ENCODE results near the gene SUPT3H. TPM values are rescaled to one million over a fixed set of nuclear protein-coding genes. Genes with fewer than 3 reads are reported as not detected.
"Not testable (repeated sequence)": the region's sequence is repeated elsewhere in the genome, so short reads cannot be mapped to it uniquely, and the experiment has no call there.

The SUPT3H gene
- total RNA-seq, 8 experiments from 2014 or later = 8.7 to 43.2 (median 20.5) TPM

DNA sequence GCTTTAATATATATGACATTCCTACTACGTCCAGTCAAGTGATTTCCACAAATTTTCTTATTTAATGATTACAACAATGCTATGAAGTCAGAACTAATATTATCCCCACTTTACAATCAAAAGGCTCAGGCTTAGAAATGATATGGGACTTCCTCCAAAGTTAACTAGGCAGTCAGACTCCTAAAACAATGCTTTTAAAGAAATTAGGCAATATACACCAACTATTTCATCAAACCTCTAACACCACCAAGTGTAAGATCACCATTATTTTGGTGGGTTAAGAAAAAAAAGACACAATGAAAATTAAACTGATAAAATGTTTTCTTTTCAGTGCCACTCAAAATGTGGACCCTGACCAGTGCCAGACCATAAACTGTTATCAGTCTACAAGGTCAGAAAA is 305.7 kb downstream of the SUPT3H start:
- 80 to 100% (median 100%) methylated on average over 1 of the region's 1 CpG; no CpG with 5 or more reads in 3 of the 10 experiments for WGBS, 10 experiments
- Histone ChIP-seq H3K27ac (no peak overlapping the region), H3K4me1 (replicated peaks in 1 of 2) (no peaks in the 10 kb centered on the region), H3K4me3 (no peak overlapping the region)
- no peak for ATAC-seq (replicated peaks in 6 of 8)
- in situ Hi-C loops (cut with MboI; ENCODE audit: low pct_unique_long_range_greater_than_20kb in 2 of 9, low sequenced_read_pairs in 9 of 9, unreplicated experiment in 9 of 9) = no loop called here

GRCh38 chr6:45069091-45069490 is 308.6 kb downstream of the SUPT3H start:
- in situ Hi-C loops (cut with MboI; ENCODE audit: low pct_unique_long_range_greater_than_20kb in 2 of 9, low sequenced_read_pairs in 9 of 9, unreplicated experiment in 9 of 9) = no loop called here
- Histone ChIP-seq H3K27ac (no peak overlapping the region), H3K4me3 (no peak overlapping the region), H3K4me1 (replicated peaks in 1 of 2) (no peaks in the 10 kb centered on the region)
- WGBS, 10 experiments = 60 to 92% (median 80%) methylated on average over 1 to 3 of the region's 3 CpGs
- no peak for ATAC-seq (replicated peaks in 6 of 8)

DNA sequence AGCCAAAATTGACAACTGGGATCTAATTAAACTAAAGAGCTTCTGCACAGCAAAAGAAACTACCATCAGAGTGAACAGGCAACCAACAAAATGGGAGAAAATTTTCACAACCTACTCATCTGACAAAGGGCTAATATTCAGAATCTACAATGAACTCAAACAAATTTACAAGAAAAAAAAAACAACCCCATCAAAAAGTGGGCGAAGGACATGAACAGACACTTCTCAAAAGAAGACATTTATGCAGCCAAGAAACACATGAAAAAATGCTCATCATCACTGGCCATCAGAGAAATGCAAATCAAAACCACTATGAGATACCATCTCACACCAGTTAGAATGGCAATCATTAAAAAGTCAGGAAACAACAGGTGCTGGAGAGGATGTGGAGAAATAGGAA is 310.3 kb downstream of the SUPT3H start:
- H3K27ac ChIP-seq; H3K4me3 ChIP-seq; in situ Hi-C loops (cut with MboI; ENCODE audit: low pct_unique_long_range_greater_than_20kb in 2 of 9, low sequenced_read_pairs in 9 of 9, unreplicated experiment in 9 of 9); H3K4me1 ChIP-seq (replicated peaks in 1 of 2); ATAC-seq (replicated peaks in 6 of 8): not testable (repeated sequence)
- WGBS, 10 experiments = no CpG with 5 or more reads among the region's 1 CpG

DNA sequence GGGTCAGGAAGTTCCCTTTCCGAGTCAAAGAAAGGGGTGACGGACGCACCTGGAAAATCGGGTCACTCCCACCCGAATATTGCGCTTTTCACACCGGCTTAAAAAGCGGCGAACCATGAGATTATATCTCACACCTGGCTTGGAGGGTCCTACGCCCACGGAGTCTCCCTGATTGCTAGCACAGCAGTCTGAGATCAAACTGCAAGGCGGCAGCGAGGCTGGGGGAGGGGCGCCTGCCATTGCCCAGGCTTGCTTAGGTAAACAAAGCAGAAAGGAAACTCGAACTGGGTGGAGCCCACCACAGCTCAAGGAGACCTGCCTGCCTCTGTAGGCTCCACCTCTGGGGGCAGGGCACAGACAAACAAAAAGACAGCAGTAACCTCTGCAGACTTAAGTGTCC is 315.1 kb downstream of the SUPT3H start:
- H3K4me3 ChIP-seq; ATAC-seq (replicated peaks in 6 of 8); H3K27ac ChIP-seq; in situ Hi-C loops (cut with MboI; ENCODE audit: low pct_unique_long_range_greater_than_20kb in 2 of 9, low sequenced_read_pairs in 9 of 9, unreplicated experiment in 9 of 9); H3K4me1 ChIP-seq (replicated peaks in 1 of 2): not testable (repeated sequence)
- WGBS, 10 experiments = no CpG with 5 or more reads among the region's 15 CpGs

GRCh38 chr6:45057711-45058110 is 320.0 kb downstream of the SUPT3H start:
- H3K27ac ChIP-seq = no peak overlapping the region
- in situ Hi-C loops (cut with MboI; ENCODE audit: low pct_unique_long_range_greater_than_20kb in 2 of 9, low sequenced_read_pairs in 9 of 9, unreplicated experiment in 9 of 9) = no loop called here
- H3K4me3 ChIP-seq = no peak overlapping the region
- no peaks in the 10 kb centered on the region for H3K4me1 ChIP-seq (replicated peaks in 1 of 2)
- WGBS, 10 experiments = 17 to 97% (median 64%) methylated on average over 2 to 3 of the region's 3 CpGs; no CpG with 5 or more reads in 1 of the 10 experiments
- peak in 1 of 8 experiments; percentile 74 for ATAC-seq (replicated peaks in 6 of 8)

- in situ Hi-C loops (cut with MboI; ENCODE audit: low pct_unique_long_range_greater_than_20kb in 2 of 9, low sequenced_read_pairs in 9 of 9, unreplicated experiment in 9 of 9) = no loop called here
- no peak overlapping the region for H3K4me3 ChIP-seq
- WGBS, 10 experiments = 40 to 100% (median 77%) methylated on average over 1 of the region's 1 CpG; no CpG with 5 or more reads in 4 of the 10 experiments
- H3K4me1 ChIP-seq (replicated peaks in 1 of 2) = no peaks in the 10 kb centered on the region
- peak in 1 of 8 experiments; percentile 26 for ATAC-seq (replicated peaks in 6 of 8)
- no peak overlapping the region for H3K27ac ChIP-seq
Observed at GRCh38 chr6:45054610-45055009, 323.1 kb downstream of the SUPT3H start.

DNA sequence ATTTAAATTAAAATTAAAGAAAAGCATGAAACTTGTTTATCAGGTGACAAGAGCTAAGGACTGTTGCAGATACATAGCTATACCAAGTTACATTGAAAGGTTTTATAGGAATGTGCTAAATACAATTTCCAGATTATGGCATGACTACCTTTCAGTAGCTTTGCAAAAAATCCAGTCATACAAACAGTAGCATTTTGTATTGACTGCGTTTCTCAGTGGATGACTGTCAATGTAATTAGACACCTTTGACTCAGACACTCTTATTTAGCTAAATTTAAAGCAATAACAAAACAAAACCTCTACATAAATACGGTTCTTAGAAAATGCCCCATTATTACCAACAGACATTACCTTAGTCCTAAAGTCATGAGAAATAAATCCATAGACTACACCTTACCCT is 325.4 kb downstream of the SUPT3H start:
- WGBS, 10 experiments = 59 to 100% (median 83%) methylated on average over 1 to 2 of the region's 2 CpGs; no CpG with 5 or more reads in 1 of the 10 experiments
- H3K27ac ChIP-seq = no peak overlapping the region
- in situ Hi-C loops (cut with MboI; ENCODE audit: low pct_unique_long_range_greater_than_20kb in 2 of 9, low sequenced_read_pairs in 9 of 9, unreplicated experiment in 9 of 9) = no loop called here
- H3K4me3 ChIP-seq = no peak overlapping the region
- H3K4me1 ChIP-seq (replicated peaks in 1 of 2) = no peaks in the 10 kb centered on the region
- no peak for ATAC-seq (replicated peaks in 6 of 8)

DNA sequence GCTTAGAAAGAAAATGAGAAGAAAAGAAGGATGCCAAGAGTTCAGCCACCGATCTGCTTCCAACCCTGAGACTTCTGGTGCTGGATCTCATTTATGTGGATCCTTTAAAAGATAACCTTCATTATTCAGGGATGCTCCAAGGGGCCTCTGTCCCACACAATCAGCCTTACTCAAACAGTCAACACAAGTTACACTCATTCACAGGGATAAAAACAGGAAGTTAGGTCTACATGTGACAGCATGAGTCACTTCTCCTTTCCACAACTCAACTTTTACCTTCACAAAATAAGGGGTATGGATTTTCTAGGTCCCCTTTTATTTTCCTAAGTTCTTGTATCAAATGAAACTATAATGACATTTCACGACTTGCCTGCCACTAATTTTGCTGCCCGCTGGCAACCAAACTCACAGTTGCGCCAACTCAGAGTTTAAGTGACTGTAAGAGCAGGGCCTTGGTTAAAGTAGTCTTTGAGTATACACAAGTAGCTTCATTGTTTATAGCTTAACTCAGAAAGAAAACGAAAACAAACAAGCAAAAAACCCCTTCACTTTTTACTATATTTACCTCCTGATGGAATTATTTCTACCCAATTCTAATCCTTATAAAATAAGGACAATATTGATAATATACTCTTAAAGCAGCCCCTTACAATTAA is 328.4 kb downstream of the SUPT3H start:
- Histone ChIP-seq H3K4me3 (no peak overlapping the region), H3K4me1 (replicated peaks in 1 of 2) (no peaks in the 10 kb centered on the region), H3K27ac (no peak overlapping the region)
- WGBS, 10 experiments = 67 to 100% (median 91%) methylated on average over 1 to 5 of the region's 5 CpGs
- in situ Hi-C loops (cut with MboI; ENCODE audit: low pct_unique_long_range_greater_than_20kb in 2 of 9, low sequenced_read_pairs in 9 of 9, unreplicated experiment in 9 of 9) = no loop called here
- ATAC-seq (replicated peaks in 6 of 8) = no peak

- Histone ChIP-seq H3K4me1 (replicated peaks in 1 of 2) (no peaks in the 10 kb centered on the region), H3K27ac (no peak overlapping the region), H3K4me3 (no peak overlapping the region)
- WGBS, 10 experiments = 9 to 100% (median 78%) methylated on average over 1 of the region's 1 CpG; no CpG with 5 or more reads in 3 of the 10 experiments
- no peak for ATAC-seq (replicated peaks in 6 of 8)
- in situ Hi-C loops (cut with MboI; ENCODE audit: low pct_unique_long_range_greater_than_20kb in 2 of 9, low sequenced_read_pairs in 9 of 9, unreplicated experiment in 9 of 9) = no loop called here
Observed at GRCh38 chr6:45047573-45047972, 330.2 kb downstream of the SUPT3H start.

- no peak for ATAC-seq (replicated peaks in 6 of 8)
- 83 to 100% methylated on average over 1 of the region's 1 CpG; no CpG with 5 or more reads in 8 of the 10 experiments for WGBS, 10 experiments
- Histone ChIP-seq H3K4me3 (no peak overlapping the region), H3K4me1 (replicated peaks in 1 of 2) (no peaks in the 10 kb centered on the region), H3K27ac (no peak overlapping the region)
- in situ Hi-C loops (cut with MboI; ENCODE audit: low pct_unique_long_range_greater_than_20kb in 2 of 9, low sequenced_read_pairs in 9 of 9, unreplicated experiment in 9 of 9) = no loop called here
Observed at GRCh38 chr6:45045253-45045601, 332.5 kb downstream of the SUPT3H start.

DNA sequence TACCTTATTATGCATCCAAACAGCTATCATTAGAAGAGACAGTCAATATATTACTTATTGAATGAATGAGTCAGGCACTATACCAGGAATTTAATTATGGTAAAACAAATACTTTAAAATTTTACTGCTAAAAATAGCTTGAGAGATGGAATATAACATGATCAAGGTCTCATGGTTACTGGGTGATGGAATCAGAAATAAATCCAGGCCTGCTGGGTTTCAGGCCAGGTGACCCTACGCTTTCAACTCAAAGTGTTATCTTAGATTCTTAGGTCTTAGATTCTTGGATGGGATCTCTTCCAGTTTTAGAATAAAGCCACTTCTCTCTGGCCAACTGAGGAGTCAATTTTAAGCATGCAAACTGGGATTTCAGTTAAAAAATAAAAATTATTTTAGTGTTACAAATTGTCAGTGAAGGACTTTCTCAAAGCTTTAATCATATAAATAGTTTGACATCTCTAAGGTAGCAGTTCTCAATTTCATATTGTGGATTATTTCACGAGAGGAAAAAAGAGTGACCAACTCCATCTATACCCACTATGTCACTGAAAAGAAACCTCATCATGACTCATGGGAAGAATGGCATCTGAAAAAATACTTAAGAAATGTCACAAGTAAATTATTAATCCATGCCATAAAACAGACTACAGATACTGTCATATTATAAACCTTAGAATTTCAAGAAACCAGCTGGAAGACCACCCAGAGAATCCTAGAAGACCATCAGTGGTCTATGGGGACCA is 333.1 kb downstream of the SUPT3H start:
- no peaks in the 10 kb centered on the region for H3K4me1 ChIP-seq (replicated peaks in 1 of 2)
- ATAC-seq (replicated peaks in 6 of 8) = no peak
- WGBS, 10 experiments = 80 to 100% (median 100%) methylated on average over 1 to 2 of the region's 2 CpGs; no CpG with 5 or more reads in 2 of the 10 experiments
- in situ Hi-C loops (cut with MboI; ENCODE audit: low pct_unique_long_range_greater_than_20kb in 2 of 9, low sequenced_read_pairs in 9 of 9, unreplicated experiment in 9 of 9) = no loop called here
- no peak overlapping the region for H3K27ac ChIP-seq
- no peak overlapping the region for H3K4me3 ChIP-seq

DNA sequence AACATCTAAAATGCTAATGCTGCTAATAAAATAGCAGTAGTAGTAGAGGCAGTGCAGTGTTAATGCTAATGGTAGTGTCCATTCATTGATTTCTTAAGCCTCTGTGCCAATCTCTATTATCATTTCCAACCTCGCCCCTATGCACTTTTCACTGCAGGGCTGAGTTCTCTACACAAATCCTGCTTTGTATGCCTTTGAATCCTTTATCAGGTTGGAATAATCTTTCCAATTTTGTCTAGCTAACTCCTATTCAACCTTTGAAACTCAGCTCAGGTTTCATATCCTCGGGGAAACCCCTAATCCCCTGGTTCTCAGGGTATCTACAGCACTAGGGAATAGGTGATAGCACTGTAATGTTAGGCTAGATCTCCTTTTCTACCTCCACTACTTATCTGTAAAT is 333.6 kb downstream of the SUPT3H start:
- 0 to 94% (median 81%) methylated on average over 1 to 2 of the region's 2 CpGs; no CpG with 5 or more reads in 1 of the 10 experiments for WGBS, 10 experiments
- Histone ChIP-seq H3K4me3 (no peak overlapping the region), H3K4me1 (replicated peaks in 1 of 2) (no peaks in the 10 kb centered on the region), H3K27ac (no peak overlapping the region)
- in situ Hi-C loops (cut with MboI; ENCODE audit: low pct_unique_long_range_greater_than_20kb in 2 of 9, low sequenced_read_pairs in 9 of 9, unreplicated experiment in 9 of 9) = no loop called here
- peak in 3 of 8 experiments; percentile 44 to 93 (median 83) for ATAC-seq (replicated peaks in 6 of 8)

- ATAC-seq (replicated peaks in 6 of 8); H3K4me1 ChIP-seq (replicated peaks in 1 of 2); in situ Hi-C loops (cut with MboI; ENCODE audit: low pct_unique_long_range_greater_than_20kb in 2 of 9, low sequenced_read_pairs in 9 of 9, unreplicated experiment in 9 of 9); H3K4me3 ChIP-seq; H3K27ac ChIP-seq: not testable (repeated sequence)
- WGBS, 10 experiments = 75 to 100% (median 92%) methylated on average over 1 to 2 of the region's 2 CpGs; no CpG with 5 or more reads in 5 of the 10 experiments
Observed at GRCh38 chr6:45042673-45043072, 335.1 kb downstream of the SUPT3H start.
